HCT116 (cell line): ENCODE results near the gene NKAIN4. TPM values are rescaled to one million over a fixed set of nuclear protein-coding genes. Genes with fewer than 3 reads are reported as not detected.
A peak's percentile ranks its signal among the peaks of the same experiment; 100 is the strongest.

ENCODE experiments used
- ATAC-seq: fragments of 200-7000 bp; cut with Tn5 transposase; 2 replicates; pipeline ENCODE4 v1.9.1; 2020; ENCODE audit warnings: mild to moderate bottlenecking, moderate library complexity
- BruUV-seq: library from RNA; stranded (reverse); fragments of 400-500 nt; replicated peaks from 2 replicates; lab custom pipeline; 2021; lab: Mats Ljungman, UMichigan
- CTCF ChIA-PET: fragments of 300-600 bp; sonication (Branson Sonifier 250); formaldehyde crosslinking; loops from one replicate; lab custom pipeline; 2021; ENCODE audit warnings: antibody characterized with exemption; lab: Charles Lee
- POLR2A ChIA-PET: fragments of 300-600, 350-600 bp; sonication (Branson Sonifier 250); formaldehyde crosslinking; loops from one replicate; lab custom pipeline; 2021; ENCODE audit warnings: antibody characterized with exemption; lab: Charles Lee
- RAD21 ChIA-PET, 2 experiments: fragments of 300-600 bp; sonication (Branson Sonifier 250); formaldehyde crosslinking; loops; one replicate each; lab custom pipeline; 2023; ENCODE audit warnings: low total read pairs in 2 of 2; ENCODE audit not compliant: uncharacterized antibody in 2 of 2, unreplicated experiment in 2 of 2, low non-redundant PET in 1 of 2; lab: Charles Lee
- DNase-seq: peaks from one replicate; pipeline ENCODE4 v3.0.0-alpha.2; 2010; ENCODE audit warnings: low read depth, low spot score
- H2AFZ ChIP-seq: fragments of 200-600 bp; shearing (Covaris generic), sonication (generic); 2 replicates; pipeline ENCODE4 v1.6.1; 2017; ENCODE audit warnings: low read depth, mixed run types, mixed read lengths, antibody characterized with exemption, low read length; ENCODE audit not compliant: poor library complexity, severe bottlenecking
- H3K27ac ChIP-seq: 2 replicates; pipeline ENCODE4 v1.5.1; 2012; ENCODE audit warnings: low read depth, low read length
- H3K27me3 ChIP-seq: fragments of 200-600 bp; sonication (generic); 2 replicates; pipeline ENCODE4 v1.6.1; 2016; ENCODE audit warnings: mixed run types, low read length, mixed read lengths; ENCODE audit not compliant: insufficient read depth
- H3K36me3 ChIP-seq, 2 experiments: fragments of 200-500 bp in 1 of 2; fragments of 200-600 bp in 1 of 2; sonication (Bioruptor generic) in 1 of 2; sonication (generic) in 1 of 2; 2 replicates each; pipeline versions ENCODE4 v1.5.1 to v1.6.1; 2014 to 2016; ENCODE audit warnings: low read length in 2 of 2, inconsistent platforms in 1 of 2, mixed read lengths in 1 of 2, mixed run types in 1 of 2; ENCODE audit not compliant: insufficient read depth in 2 of 2, control insufficient read depth in 1 of 2
- H3K4me1 ChIP-seq, 2 experiments: fragments of 200-600 bp in 1 of 2; sonication (generic) in 1 of 2; 2 replicates each; pipeline versions ENCODE4 v1.5.1 to v1.6.1; 2012 to 2017; ENCODE audit warnings: low read length in 2 of 2, inconsistent platforms in 1 of 2, mild to moderate bottlenecking in 1 of 2, mixed read lengths in 1 of 2, mixed run types in 1 of 2, moderate library complexity in 1 of 2; ENCODE audit not compliant: insufficient read depth in 2 of 2, control insufficient read depth in 1 of 2
- H3K4me2 ChIP-seq: fragments of 200-600 bp; sonication (generic); 2 replicates; pipeline ENCODE4 v1.6.1; 2017; ENCODE audit warnings: mixed run types, low read length, mixed read lengths
- H3K4me3 ChIP-seq, 2 experiments: fragments of 200-600 bp in 1 of 2; sonication (generic) in 1 of 2; replicated peaks in 1 of 2; 2 replicates each; pipeline ENCODE4 v1.5.1; 2011 to 2016; ENCODE audit warnings: low read length in 2 of 2, control low read depth in 1 of 2, low read depth in 1 of 2, mild to moderate bottlenecking in 1 of 2, mixed read lengths in 1 of 2, mixed run types in 1 of 2
- H3K79me2 ChIP-seq: fragments of 200-600 bp; sonication (generic); 2 replicates; pipeline ENCODE4 v1.6.1; 2017; ENCODE audit warnings: mild to moderate bottlenecking, mixed run types, low read length, moderate library complexity, mixed read lengths; ENCODE audit not compliant: insufficient read depth
- H3K9ac ChIP-seq: fragments of 200-600 bp; sonication (generic); 2 replicates; pipeline ENCODE4 v1.6.1; 2016; ENCODE audit warnings: low read length, mixed read lengths
- H3K9me2 ChIP-seq: fragments of 200-600 bp; sonication (generic), shearing (Covaris generic); 2 replicates; pipeline ENCODE4 v1.6.1; 2017; ENCODE audit warnings: mixed run types, mild to moderate bottlenecking, moderate library complexity; ENCODE audit not compliant: insufficient read depth
- H3K9me3 ChIP-seq, 2 experiments: fragments of 200-500 bp in 1 of 2; fragments of 200-600 bp in 1 of 2; sonication (Bioruptor generic) in 1 of 2; sonication (generic) in 1 of 2; 2 replicates each; pipeline ENCODE4 v1.6.1; 2014 to 2017; ENCODE audit warnings: low read length in 2 of 2, mixed read lengths in 2 of 2, inconsistent platforms in 1 of 2, low read depth in 1 of 2, mild to moderate bottlenecking in 1 of 2, mixed run types in 1 of 2, moderate library complexity in 1 of 2; ENCODE audit not compliant: control insufficient read depth in 1 of 2, insufficient read depth in 1 of 2
- H4K20me1 ChIP-seq: fragments of 200-600 bp; sonication (generic), shearing (Covaris generic); 2 replicates; pipeline ENCODE4 v1.6.1; 2017; ENCODE audit warnings: mixed run types, mild to moderate bottlenecking, moderate library complexity; ENCODE audit not compliant: insufficient read depth
- EGR1 ChIP-seq: IDR thresholded peaks from 2 replicates; pipeline ENCODE4 v1.6.1; 2012; ENCODE audit warnings: low read depth
- FOSL1 ChIP-seq: IDR thresholded peaks from 2 replicates; pipeline ENCODE4 v1.6.1; 2012; ENCODE audit warnings: low read depth
- JUND ChIP-seq: IDR thresholded peaks from 2 replicates; pipeline ENCODE4 v1.6.1; 2012
- POLR2A ChIP-seq: IDR thresholded peaks from 2 replicates; pipeline ENCODE4 v1.7.0; 2011; ENCODE audit warnings: borderline replicate concordance; ENCODE audit not compliant: insufficient read depth, insufficient read length; ENCODE audit errors: extremely low read depth
- RAD21 ChIP-seq: IDR thresholded peaks from 2 replicates; pipeline ENCODE4 v1.6.1; 2012; ENCODE audit warnings: low read depth, mild to moderate bottlenecking
- SP1 ChIP-seq: IDR thresholded peaks from 2 replicates; pipeline ENCODE4 v1.6.1; 2012; ENCODE audit warnings: low read depth
- SRF ChIP-seq: IDR thresholded peaks from 2 replicates; pipeline ENCODE4 v1.6.1; 2012; ENCODE audit warnings: low read depth
- YY1 ChIP-seq: IDR thresholded peaks from 2 replicates; pipeline ENCODE4 v1.6.1; 2011; ENCODE audit warnings: low read length, low read depth, moderate library complexity, mild to moderate bottlenecking; ENCODE audit not compliant: insufficient replicate concordance; ENCODE audit errors: extremely low read depth
- ZFX ChIP-seq: fragments of 450-650 bp; IDR thresholded peaks from 2 replicates; pipeline ENCODE4 v1.6.1; 2017
- intact Hi-C: fragments of 100-400 bp; cut with micrococcal nuclease; formaldehyde crosslinking; loops from 2 replicates; pipeline ENCODE4 v1.10.0; 2022
- total RNA-seq: library from RNA; stranded (reverse); gene quantifications from one replicate; pipeline ENCODE4 v1.2.1, GENCODE V29; 2021; ENCODE audit not compliant: unreplicated experiment
- TF ChIP-seq, protein P1 (sequence below), 3 experiments: fragments of 200-600 bp in 1 of 3; sonication (generic) in 1 of 3; IDR thresholded peaks in 2 of 3; conservative IDR thresholded peaks in 1 of 3; 2 replicates each; pipeline ENCODE4 v1.5.1; 2012 to 2017; ENCODE audit warnings: low read depth in 2 of 3, low read length in 2 of 3, antibody characterized with exemption in 1 of 3, borderline replicate concordance in 1 of 3, control low read depth in 1 of 3, mild to moderate bottlenecking in 1 of 3, mixed read lengths in 1 of 3, mixed run types in 1 of 3, moderate library complexity in 1 of 3; ENCODE audit not compliant: insufficient read depth in 1 of 3
- TF ChIP-seq, protein P2 (sequence below): IDR thresholded peaks from 2 replicates; pipeline ENCODE4 v1.6.1; 2012
- TF ChIP-seq, protein P3 (sequence below): IDR thresholded peaks from 2 replicates; pipeline ENCODE4 v1.6.1; 2012
- TF ChIP-seq, protein P4 (sequence below): IDR thresholded peaks from 2 replicates; pipeline ENCODE4 v1.6.1; 2011; ENCODE audit warnings: mild to moderate bottlenecking, low read length, moderate library complexity; ENCODE audit not compliant: insufficient replicate concordance; ENCODE audit errors: extremely low read depth

NKAIN4 gene
- total RNA-seq, 1 experiment from 2014 or later: not detected

DNA sequence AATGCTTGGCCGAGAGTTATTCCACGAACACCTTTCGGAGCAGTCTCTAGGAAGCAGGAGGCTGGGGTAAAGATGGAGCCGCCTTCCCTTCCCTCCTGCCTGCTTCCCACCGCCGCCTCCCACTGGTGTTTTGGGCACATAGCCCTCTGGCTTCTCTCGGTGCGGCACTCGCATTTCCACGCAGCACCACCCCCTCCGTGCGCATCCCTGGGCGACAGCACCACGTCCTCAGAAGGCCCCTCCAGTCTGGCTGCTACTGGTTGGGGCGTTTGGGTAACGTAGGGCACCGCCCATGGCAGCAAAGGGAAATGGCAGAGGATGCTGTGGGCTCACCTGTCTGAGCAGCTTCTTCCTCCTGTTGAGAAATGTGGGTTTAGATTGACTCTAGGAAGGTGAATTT is 41.2 kb upstream of the NKAIN4 start:
- H2AFZ ChIP-seq: no peak overlapping the region
- DNase-seq (no peak), ATAC-seq (peak; percentile 37)
- no peaks in the 10 kb centered on the region for H3K79me2 ChIP-seq
- H3K9me2 ChIP-seq: no peaks in the 10 kb centered on the region
- no peak overlapping the region for H3K27ac ChIP-seq
- TF ChIP-seq, protein P1, sequence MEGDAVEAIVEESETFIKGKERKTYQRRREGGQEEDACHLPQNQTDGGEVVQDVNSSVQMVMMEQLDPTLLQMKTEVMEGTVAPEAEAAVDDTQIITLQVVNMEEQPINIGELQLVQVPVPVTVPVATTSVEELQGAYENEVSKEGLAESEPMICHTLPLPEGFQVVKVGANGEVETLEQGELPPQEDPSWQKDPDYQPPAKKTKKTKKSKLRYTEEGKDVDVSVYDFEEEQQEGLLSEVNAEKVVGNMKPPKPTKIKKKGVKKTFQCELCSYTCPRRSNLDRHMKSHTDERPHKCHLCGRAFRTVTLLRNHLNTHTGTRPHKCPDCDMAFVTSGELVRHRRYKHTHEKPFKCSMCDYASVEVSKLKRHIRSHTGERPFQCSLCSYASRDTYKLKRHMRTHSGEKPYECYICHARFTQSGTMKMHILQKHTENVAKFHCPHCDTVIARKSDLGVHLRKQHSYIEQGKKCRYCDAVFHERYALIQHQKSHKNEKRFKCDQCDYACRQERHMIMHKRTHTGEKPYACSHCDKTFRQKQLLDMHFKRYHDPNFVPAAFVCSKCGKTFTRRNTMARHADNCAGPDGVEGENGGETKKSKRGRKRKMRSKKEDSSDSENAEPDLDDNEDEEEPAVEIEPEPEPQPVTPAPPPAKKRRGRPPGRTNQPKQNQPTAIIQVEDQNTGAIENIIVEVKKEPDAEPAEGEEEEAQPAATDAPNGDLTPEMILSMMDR (IDR thresholded peaks at IDR 0.05 in 2 of 3, conservative IDR thresholded peaks at IDR 0.05 in 1 of 3; ENCODE audit: borderline replicate concordance in 1 of 3, insufficient read depth in 1 of 3, low read depth in 2 of 3, low read length in 2 of 3): peak; percentile 9 to 45 (median 28); a peak in 3 of 6 replicates
- TF ChIP-seq ZFX: no peak
- H3K27me3 ChIP-seq: peaks cover 3% of the 10 kb centered on the region; the same call in 1 of the 2 replicates
- POLR2A ChIA-PET: no interaction called here
- H3K9me3 ChIP-seq: no peaks in the 10 kb centered on the region
- intact Hi-C loops: no loop called here
- H3K36me3 ChIP-seq: no peaks in the 10 kb centered on the region
- H3K4me1 ChIP-seq: peaks cover 4 to 17% of the 10 kb centered on the region in 2 experiments; a peak in 3 of 4 replicates
- H3K4me2 ChIP-seq: no peak overlapping the region
- CTCF ChIA-PET: interaction anchor here (1.4 kb wide), 2 partner anchors 72 to 86 kb away, joined by 4 read pairs; no protein-coding TSS in a partner anchor
- H3K9ac ChIP-seq: no peak overlapping the region
- no peak overlapping the region for H3K4me3 ChIP-seq
- no peaks in the 10 kb centered on the region for H4K20me1 ChIP-seq
- BruUV-seq: no TSS peak
- RAD21 ChIA-PET: no interaction called here

DNA sequence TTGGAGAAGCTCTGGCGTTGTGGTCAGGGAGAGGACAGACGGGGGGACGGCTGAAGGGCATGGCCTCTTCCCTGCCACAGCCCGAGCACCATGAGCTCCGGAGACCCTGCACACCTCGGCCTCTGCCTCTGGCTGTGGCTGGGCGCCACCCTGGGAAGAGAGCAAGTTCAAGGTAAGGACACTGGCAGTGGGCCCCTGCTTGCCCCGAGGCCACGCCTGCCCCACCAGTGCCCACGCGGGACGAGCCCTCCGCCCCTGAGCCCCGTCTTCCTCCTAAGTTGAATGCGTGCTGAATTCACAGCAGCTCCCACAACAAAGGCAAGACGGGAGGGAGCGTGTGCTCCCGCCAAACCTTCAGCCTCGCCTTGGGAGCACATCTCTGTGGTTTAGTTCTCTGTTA is 40.8 kb upstream of the NKAIN4 start:
- BruUV-seq: no TSS peak
- Histone ChIP-seq H3K27ac (no peak overlapping the region), H3K79me2 (no peaks in the 10 kb centered on the region), H3K9ac (no peak overlapping the region), H3K9me2 (no peaks in the 10 kb centered on the region), H3K36me3 (no peaks in the 10 kb centered on the region), H4K20me1 (no peaks in the 10 kb centered on the region), H3K4me2 (no peak overlapping the region), H3K9me3 (no peaks in the 10 kb centered on the region), H3K4me3 (no peak overlapping the region), H3K27me3 (peaks cover under 1% of the 10 kb centered on the region; the same call in 1 of the 2 replicates), H3K4me1 (peaks cover 4 to 18% of the 10 kb centered on the region in 2 experiments; a peak in 3 of 4 replicates), H2AFZ (no peak overlapping the region)
- ChIA-PET CTCF (interaction anchor here (1.4 kb wide), 2 partner anchors 72 to 86 kb away, joined by 4 read pairs; no protein-coding TSS in a partner anchor), POLR2A (no interaction called here), RAD21 (no interaction called here)
- intact Hi-C loops: no loop called here
- ATAC-seq (no peak), DNase-seq (no peak)
- TF ChIP-seq, protein P2, sequence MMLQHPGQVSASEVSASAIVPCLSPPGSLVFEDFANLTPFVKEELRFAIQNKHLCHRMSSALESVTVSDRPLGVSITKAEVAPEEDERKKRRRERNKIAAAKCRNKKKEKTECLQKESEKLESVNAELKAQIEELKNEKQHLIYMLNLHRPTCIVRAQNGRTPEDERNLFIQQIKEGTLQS: no peak
- TF ChIP-seq YY1 (no peak), SP1 (no peak), POLR2A (no peak), EGR1 (no peak), JUND (no peak), RAD21 (no peak), FOSL1 (no peak), SRF (no peak)
- TF ChIP-seq, protein P1 (IDR thresholded peaks at IDR 0.05 in 2 of 3, conservative IDR thresholded peaks at IDR 0.05 in 1 of 3; ENCODE audit: borderline replicate concordance in 1 of 3, insufficient read depth in 1 of 3, low read depth in 2 of 3, low read length in 2 of 3): no peak
- TF ChIP-seq, protein P3, sequence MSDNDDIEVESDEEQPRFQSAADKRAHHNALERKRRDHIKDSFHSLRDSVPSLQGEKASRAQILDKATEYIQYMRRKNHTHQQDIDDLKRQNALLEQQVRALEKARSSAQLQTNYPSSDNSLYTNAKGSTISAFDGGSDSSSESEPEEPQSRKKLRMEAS: no peak
- TF ChIP-seq, protein P4, sequence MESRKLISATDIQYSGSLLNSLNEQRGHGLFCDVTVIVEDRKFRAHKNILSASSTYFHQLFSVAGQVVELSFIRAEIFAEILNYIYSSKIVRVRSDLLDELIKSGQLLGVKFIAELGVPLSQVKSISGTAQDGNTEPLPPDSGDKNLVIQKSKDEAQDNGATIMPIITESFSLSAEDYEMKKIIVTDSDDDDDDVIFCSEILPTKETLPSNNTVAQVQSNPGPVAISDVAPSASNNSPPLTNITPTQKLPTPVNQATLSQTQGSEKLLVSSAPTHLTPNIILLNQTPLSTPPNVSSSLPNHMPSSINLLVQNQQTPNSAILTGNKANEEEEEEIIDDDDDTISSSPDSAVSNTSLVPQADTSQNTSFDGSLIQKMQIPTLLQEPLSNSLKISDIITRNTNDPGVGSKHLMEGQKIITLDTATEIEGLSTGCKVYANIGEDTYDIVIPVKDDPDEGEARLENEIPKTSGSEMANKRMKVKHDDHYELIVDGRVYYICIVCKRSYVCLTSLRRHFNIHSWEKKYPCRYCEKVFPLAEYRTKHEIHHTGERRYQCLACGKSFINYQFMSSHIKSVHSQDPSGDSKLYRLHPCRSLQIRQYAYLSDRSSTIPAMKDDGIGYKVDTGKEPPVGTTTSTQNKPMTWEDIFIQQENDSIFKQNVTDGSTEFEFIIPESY: no peak
